NCI-H2196 (cell line): Measurements from ENCODE around the gene MREG.
"Not testable (repeated sequence)": the region's sequence is repeated elsewhere in the genome, so short reads cannot be mapped to it uniquely, and the experiment has no call there.

ENCODE experiments used
- DNase-seq: peaks from one replicate; lab custom pipeline; 2025; ENCODE audit not compliant: unreplicated experiment; lab: John Stamatoyannopoulos, UW

Gene MREG

GRCh38 chr2:216021768-216022565 lies 8.6 kb upstream of the MREG start:
- DNase-seq: no peak

DNA sequence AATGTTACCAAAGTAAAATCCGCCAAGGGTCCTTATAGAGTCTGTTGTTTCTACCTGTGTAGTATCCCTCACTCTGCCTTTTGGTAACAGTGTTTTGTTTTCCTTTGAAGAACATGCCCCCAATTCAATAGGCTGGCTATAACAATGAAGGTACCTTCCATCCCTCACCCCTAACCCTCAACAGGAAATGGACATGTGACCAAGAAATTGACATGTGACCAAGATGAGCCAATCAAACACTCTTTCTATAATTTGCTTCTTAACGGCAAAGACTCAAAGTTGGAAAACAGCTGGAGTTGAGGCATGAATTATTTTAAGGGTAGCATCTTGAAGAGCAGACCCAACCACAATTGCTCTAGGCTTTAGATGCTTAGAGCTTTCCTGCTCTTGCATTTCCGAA lies 5.4 kb upstream of the MREG start:
- DNase-seq: no peak

- no peak for DNase-seq
Observed at GRCh38 chr2:216017365-216017764, 4.0 kb upstream of the MREG start.

- DNase-seq: no peak
Observed at GRCh38 chr2:216016581-216016980, 3.2 kb upstream of the MREG start.

DNA sequence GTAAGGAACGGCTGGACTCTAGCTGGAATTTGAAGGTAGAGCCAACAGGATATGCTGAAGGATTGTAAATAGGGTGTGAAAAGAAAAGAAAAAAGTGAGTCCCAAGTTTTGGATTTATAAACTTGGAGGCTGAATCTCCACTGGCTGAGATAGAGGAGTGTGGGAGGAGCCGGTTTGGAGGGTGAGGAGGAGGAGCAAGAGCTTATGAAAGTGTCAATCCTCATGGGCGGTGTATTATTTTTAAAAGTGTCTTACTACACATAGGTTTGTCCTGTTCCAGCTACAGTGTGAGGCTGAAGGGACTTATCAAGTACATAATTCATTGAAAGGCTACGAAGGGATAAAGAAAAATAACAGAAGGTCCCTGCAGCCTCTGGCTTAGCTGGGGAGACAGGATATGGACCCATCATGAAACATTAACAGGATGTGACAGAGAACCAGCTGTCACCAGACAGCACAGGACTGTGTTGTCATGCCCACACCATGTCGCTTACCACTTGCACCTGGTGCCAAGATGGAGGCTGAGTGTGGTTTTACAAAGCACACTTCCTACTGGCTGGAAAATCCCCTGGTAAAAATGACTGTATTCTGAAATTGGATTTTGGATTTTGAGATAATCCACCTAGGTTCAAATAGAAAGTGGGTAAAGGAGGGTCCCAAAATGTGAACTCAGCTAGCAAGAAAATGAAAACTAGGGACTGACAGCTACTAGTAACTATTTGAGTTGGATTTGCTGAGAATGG lies 2.5 kb upstream of the MREG start:
- no peak for DNase-seq

DNA sequence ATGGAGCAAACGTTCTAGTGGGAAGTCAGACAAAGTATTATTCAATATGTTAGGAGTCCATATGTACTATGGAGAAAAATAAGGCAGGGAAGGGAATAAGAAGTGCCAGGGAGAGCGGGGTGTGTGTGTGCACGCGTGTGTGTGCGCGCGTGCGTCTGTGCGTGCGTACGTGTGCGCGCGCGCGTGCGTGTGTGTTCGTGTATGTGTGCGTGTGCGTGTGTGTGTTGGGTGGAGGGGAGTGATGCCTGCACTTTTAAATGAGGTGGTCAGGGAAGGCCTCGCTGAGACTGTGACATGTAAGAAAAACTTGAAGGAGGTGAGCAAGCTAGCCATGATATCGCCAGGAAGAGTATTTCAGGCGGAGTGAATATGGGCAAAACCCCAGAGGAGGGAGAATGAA lies 1.6 kb upstream of the MREG start:
- no peak for DNase-seq

GRCh38 chr2:216014006-216014405 lies 655 bp upstream of the MREG start:
- DNase-seq: no peak

- DNase-seq: no peak
Observed at GRCh38 chr2:216012830-216013079, 596 bp downstream of the MREG start.

DNA sequence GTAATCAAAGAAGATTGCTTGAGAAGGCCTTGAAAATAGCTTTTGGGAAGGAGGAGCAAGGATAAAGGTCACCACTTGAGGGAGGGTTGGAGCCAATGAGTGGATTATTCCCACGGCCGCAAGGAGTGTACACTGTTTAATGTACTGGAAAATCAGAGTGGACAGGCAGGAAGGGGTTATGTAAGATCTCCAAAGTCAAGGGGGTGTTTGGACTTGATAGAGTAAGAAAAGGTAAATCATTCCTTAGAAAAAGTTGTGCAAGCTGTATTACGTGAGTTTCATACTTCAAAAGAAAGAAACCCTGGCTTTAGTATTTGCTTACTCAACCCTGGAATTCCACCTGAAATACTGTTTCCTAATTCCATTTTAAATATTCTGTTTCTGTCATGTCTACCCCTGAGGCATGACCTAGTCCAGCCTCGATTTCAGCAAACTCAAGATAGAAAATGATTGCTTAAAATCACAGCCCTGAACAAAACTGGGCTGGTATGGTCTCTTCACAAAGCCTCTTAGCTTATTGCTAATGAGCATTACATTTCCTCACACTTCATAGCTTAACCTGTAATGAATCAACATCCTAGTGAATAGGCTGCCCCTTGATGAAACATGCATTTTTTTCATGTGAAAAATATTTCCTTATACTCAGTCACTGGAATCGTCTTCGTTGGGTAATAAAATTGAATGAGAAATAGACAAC lies 1.1 kb downstream of the MREG start:
- DNase-seq: peak; percentile 12

DNA sequence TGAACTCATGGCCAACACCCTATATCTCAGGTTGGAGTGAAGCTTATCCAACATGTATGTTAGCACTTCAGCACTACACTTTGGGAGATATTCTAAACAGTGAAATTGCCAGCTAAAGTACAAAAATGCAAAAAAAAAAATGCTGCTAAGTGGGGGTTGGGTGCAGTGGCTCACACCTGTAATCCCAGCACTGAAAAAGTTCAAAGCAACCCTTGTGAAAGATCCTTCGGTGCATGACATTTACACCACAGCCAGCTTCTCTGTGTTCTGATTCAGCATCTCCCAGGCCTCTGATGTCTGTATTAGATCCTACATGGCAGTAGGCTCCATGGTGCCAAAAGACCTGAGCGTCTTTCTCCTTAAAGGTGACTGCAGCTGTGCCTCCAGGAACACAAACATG lies 4.1 kb downstream of the MREG start:
- DNase-seq: not testable (repeated sequence)

DNA sequence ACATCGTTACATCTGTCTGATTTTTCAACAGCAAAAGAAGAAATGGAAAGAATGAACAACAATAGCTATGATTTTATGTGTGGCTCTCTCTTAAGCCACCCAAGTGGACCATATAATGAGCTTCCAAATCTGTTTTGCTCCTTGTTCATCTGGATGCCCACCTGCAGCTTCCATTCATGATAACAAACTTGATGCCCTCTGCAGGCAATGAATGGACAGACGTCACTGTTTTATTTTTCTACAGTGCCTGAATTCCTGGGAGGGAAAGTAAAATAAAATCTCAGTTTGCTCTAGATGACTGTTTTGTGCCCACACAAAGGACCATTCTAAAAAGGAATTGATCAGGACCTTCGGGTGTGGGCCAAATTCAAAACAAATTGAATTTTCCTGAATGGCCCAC lies 5.0 kb downstream of the MREG start:
- DNase-seq: no peak

- DNase-seq: no peak
Observed at GRCh38 chr2:216006164-216006663, 7.1 kb downstream of the MREG start.

DNA sequence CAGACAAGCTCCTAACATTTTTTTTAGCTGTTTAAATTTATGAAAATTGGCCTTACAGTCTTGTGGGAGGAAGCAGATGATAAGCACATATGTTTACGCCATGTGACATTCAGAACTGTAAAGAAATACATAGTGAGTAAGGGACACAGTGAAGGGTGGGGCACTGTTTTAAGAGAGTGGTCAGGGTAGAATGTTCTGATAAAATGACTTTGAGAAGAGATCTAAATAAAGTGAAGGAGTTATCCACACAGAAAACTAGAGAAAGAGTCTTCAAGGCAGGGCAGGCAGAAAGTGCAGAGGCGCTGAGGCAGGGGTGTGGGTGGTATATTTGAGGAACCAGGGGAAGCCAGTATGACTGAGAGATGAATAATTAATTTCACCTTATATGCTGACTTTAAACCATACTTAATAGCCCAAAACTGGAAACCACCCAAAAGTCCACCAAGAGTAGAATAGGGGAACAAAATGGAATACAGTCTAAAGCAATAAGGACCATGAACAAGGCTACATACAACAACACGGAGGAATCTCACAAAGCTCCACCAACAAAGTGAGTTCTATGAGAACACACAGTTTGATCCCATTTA lies 8.6 kb downstream of the MREG start:
- DNase-seq: no peak

DNA sequence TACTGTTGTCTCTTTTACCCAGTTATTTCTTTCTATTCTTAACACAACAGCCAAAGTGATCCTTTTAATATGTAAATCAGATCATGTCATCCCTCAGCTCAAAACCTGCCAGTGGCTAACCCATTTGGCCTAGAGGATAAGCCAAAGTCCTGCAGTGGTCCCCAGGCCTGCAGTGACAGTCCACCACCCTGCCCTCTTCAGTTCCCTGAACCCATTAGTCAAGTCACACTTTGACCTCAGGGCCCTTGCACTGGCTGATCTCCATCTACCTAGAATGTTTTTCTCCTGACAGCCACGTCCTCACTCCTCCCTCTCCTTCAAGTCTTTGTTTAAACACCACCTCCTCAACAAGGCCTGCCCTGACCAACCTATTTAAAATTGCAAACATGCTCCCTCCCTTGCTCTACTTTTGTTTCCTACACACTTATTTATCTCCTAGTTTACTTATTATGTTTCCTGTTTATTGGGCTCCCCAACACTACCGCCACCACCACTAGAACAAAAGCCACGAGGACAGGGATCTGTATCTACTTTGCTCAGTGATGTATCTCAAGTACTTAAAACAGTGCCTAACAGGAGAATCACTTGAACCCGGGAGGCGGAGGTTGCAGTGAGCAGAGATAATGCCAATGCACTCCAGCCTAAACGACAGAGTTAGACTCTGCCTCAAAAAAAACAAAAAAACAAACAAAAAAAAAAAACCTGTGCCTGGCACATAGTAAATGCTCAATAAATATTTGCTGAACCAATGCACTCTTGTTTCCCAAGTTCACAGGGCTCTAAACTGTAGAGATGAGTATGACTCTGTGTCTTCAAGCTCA lies 9.3 kb downstream of the MREG start:
- no peak for DNase-seq

- DNase-seq: no peak
Observed at GRCh38 chr2:216002693-216003092, 10.7 kb downstream of the MREG start.

GRCh38 chr2:216002101-216002678 lies 11.2 kb downstream of the MREG start:
- DNase-seq: no peak

- DNase-seq: no peak
Observed at GRCh38 chr2:216001216-216002100, 11.9 kb downstream of the MREG start.

DNA sequence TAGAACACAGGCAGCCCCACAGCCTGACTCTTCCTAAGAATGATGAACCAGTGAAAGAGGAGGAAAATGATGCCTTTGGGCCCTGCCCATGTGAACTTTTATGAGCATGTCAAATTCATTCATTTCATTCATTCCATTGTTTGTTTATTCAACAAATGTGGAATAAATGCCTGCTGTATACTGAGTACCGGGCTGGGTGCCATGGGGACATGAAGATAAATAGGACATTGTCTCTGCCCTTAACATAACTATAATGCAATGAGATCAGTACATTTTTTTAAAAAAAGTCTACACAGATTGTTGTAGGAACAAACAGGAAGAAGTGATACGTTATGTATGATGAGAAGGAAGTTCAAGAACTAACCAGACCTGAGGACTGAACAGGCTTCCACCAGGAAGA lies 14.7 kb downstream of the MREG start:
- DNase-seq: no peak

DNA sequence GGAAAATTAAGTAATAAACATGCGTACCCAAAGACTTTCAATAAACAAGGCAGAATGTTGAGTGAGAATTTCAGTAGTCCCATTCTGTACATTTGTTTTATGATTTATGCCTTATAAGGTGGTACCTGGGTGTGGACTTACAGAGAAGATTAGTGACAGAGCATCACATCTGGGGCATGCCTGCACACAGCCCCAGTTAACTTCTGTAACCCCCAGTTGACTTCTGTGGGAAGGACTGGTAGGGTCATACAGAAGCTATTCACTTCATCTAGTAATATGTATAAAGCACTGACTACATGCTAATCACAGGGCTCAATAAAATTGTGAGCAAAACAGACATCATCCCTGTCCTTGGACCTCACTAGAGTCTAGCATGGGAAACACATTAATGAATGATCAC lies 16.1 kb downstream of the MREG start:
- DNase-seq: no peak

- DNase-seq: no peak
Observed at GRCh38 chr2:215994911-215995310, 18.4 kb downstream of the MREG start.
